ENCODE results near the gene NKAP. TPM values are rescaled to one million over a fixed set of nuclear protein-coding genes. Genes with fewer than 3 reads are reported as not detected.
A peak's percentile ranks its signal among the peaks of the same experiment; 100 is the strongest.

Gene NKAP
- total RNA-seq, 1 experiment from 2014 or later, result 7.3 TPM

DNA sequence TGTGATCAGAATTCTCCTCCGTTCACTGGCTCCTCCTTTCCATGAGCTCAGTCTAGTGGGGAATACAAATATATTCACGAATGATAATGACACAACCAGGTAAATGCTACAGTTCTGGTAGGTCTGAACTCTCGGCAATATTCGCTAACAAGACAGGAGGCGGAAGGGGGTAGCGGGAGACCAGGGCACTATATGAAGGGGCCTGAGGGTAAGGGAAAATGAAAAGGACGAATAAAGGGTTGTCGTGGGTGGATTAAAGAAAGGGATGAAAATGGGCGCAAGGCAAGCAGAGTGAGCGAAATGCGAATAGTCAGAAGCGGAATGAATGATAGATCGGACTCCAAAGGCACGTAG is 743 bp downstream of the NKAP start:
- H3K36me3 Mint-ChIP-seq (ENCODE audit: insufficient read depth in 1 of 3, low read depth in 3 of 3), result peaks cover 2 to 7% (median 5%) of the 10 kb centered on the region in 3 experiments; a peak in 6 of 7 replicates
- no peak overlapping the region for H2BK20ac ChIP-seq (ENCODE audit: low read depth, low read length, poor library complexity, severe bottlenecking)

More for the DNA sequence above, 743 bp downstream of the NKAP start:
- Mint-ChIP-seq H3K9me3 (peaks cover 44 to 57% of the 10 kb centered on the region in 2 experiments), H3K27ac (peak overlapping the region; percentile 60 to 95 (median 92)), H3K4me3 (peak overlapping the region; percentile 92 to 93), H3K27me3 (ENCODE audit: low read depth) (no peaks in the 10 kb centered on the region), H3K4me1 (peaks cover 0 to 9% of the 10 kb centered on the region in 2 experiments; a peak in 2 of 4 replicates)
- no CpG with 5 or more reads among the region's 14 CpGs for WGBS (ENCODE audit: extremely low coverage, insufficient read length, low lambda C conversion rate)
- no peak overlapping the region for H3K14ac ChIP-seq (ENCODE audit: insufficient read depth, low read length)
- H4K5ac ChIP-seq (ENCODE audit: insufficient read length, low read depth, low read length), result no peak overlapping the region
- H3K4me1 ChIP-seq (ENCODE audit: insufficient read depth, low read length), result no peaks in the 10 kb centered on the region
- no peak overlapping the region for H3K4ac ChIP-seq (ENCODE audit: low read depth, low read length)
- TF ChIP-seq, protein P1, sequence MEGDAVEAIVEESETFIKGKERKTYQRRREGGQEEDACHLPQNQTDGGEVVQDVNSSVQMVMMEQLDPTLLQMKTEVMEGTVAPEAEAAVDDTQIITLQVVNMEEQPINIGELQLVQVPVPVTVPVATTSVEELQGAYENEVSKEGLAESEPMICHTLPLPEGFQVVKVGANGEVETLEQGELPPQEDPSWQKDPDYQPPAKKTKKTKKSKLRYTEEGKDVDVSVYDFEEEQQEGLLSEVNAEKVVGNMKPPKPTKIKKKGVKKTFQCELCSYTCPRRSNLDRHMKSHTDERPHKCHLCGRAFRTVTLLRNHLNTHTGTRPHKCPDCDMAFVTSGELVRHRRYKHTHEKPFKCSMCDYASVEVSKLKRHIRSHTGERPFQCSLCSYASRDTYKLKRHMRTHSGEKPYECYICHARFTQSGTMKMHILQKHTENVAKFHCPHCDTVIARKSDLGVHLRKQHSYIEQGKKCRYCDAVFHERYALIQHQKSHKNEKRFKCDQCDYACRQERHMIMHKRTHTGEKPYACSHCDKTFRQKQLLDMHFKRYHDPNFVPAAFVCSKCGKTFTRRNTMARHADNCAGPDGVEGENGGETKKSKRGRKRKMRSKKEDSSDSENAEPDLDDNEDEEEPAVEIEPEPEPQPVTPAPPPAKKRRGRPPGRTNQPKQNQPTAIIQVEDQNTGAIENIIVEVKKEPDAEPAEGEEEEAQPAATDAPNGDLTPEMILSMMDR (conservative IDR thresholded peaks at IDR 0.05), result no peak
- H3K4me2 ChIP-seq (ENCODE audit: insufficient read depth, insufficient read length, low read length), result peak overlapping the region; percentile 47
- peaks cover 14% of the 10 kb centered on the region for H3K9me3 ChIP-seq (ENCODE audit: control insufficient read depth, low read depth, low read length)
- H4K20me1 ChIP-seq (ENCODE audit: control insufficient read depth, insufficient read depth, insufficient read length), result no peaks in the 10 kb centered on the region
- H2BK120ac ChIP-seq (ENCODE audit: low read depth, low read length, poor library complexity, severe bottlenecking), result no peak overlapping the region
- no peak overlapping the region for H3K23ac ChIP-seq (ENCODE audit: insufficient read length, low read depth, low read length)
- peak overlapping the region; percentile 56 for H3K9ac ChIP-seq (ENCODE audit: extremely low read depth, insufficient read length, low read length)
- H2BK5ac ChIP-seq (ENCODE audit: insufficient read length, low read length), result no peak overlapping the region
- H4K8ac ChIP-seq (replicated peaks; ENCODE audit: insufficient read length, low read depth, low read length), result no peak overlapping the region
- no peak overlapping the region for H3K56ac ChIP-seq (ENCODE audit: insufficient read length, low read depth, low read length)
- H2AK5ac ChIP-seq (ENCODE audit: insufficient read length, low read length), result no peak overlapping the region
- H3K79me1 ChIP-seq (ENCODE audit: insufficient read depth, low read depth, low read length, poor library complexity, severe bottlenecking), result no peaks in the 10 kb centered on the region
- no peaks in the 10 kb centered on the region for H3K23me2 ChIP-seq (ENCODE audit: insufficient read length, low read depth, low read length, poor library complexity, severe bottlenecking)
- no peak overlapping the region for H3K18ac ChIP-seq (ENCODE audit: insufficient read length, low read depth, low read length)
- no peaks in the 10 kb centered on the region for H3K79me2 ChIP-seq (ENCODE audit: insufficient read depth, low read length)
- no peak overlapping the region for H2BK15ac ChIP-seq (ENCODE audit: low read depth, low read length)
- no peak overlapping the region for H4K91ac ChIP-seq (ENCODE audit: insufficient read length, low read depth, low read length)
- no peaks in the 10 kb centered on the region for H3K27me3 ChIP-seq (ENCODE audit: insufficient read depth, low read length)
- no peak overlapping the region for H3K27ac ChIP-seq (ENCODE audit: insufficient read length, low read depth, low read length)
- no peak overlapping the region for H2BK12ac ChIP-seq (ENCODE audit: insufficient read length, low read depth, low read length)
- H2AFZ ChIP-seq (ENCODE audit: low read length), result no peak overlapping the region
- DNase-seq, result no peak
- H3T11ph ChIP-seq (ENCODE audit: low read length), result no peak overlapping the region

Data from H9 (cell line).